HCT116 (cell line): ENCODE results near the gene GMDS. TPM values are rescaled to one million over a fixed set of nuclear protein-coding genes. Genes with fewer than 3 reads are reported as not detected.

Experiments used
- ATAC-seq: fragments of 200-7000 bp; cut with Tn5 transposase; 2 replicates; pipeline ENCODE4 v1.9.1; 2020; ENCODE audit warnings: mild to moderate bottlenecking, moderate library complexity
- BruUV-seq: library from RNA; stranded (reverse); fragments of 400-500 nt; replicated peaks from 2 replicates; lab custom pipeline; 2021; lab: Mats Ljungman, UMichigan
- CTCF ChIA-PET: fragments of 300-600 bp; sonication (Branson Sonifier 250); formaldehyde crosslinking; loops from one replicate; lab custom pipeline; 2021; ENCODE audit warnings: antibody characterized with exemption; lab: Charles Lee
- POLR2A ChIA-PET: fragments of 300-600, 350-600 bp; sonication (Branson Sonifier 250); formaldehyde crosslinking; loops from one replicate; lab custom pipeline; 2021; ENCODE audit warnings: antibody characterized with exemption; lab: Charles Lee
- RAD21 ChIA-PET, 2 experiments: fragments of 300-600 bp; sonication (Branson Sonifier 250); formaldehyde crosslinking; loops; one replicate each; lab custom pipeline; 2023; ENCODE audit warnings: low total read pairs in 2 of 2; ENCODE audit not compliant: uncharacterized antibody in 2 of 2, unreplicated experiment in 2 of 2, low non-redundant PET in 1 of 2; lab: Charles Lee
- DNase-seq: peaks from one replicate; pipeline ENCODE4 v3.0.0-alpha.2; 2010; ENCODE audit warnings: low read depth, low spot score
- H2AFZ ChIP-seq: fragments of 200-600 bp; shearing (Covaris generic), sonication (generic); 2 replicates; pipeline ENCODE4 v1.6.1; 2017; ENCODE audit warnings: low read depth, mixed run types, mixed read lengths, antibody characterized with exemption, low read length; ENCODE audit not compliant: poor library complexity, severe bottlenecking
- H3K27ac ChIP-seq: 2 replicates; pipeline ENCODE4 v1.5.1; 2012; ENCODE audit warnings: low read depth, low read length
- H3K27me3 ChIP-seq: fragments of 200-600 bp; sonication (generic); 2 replicates; pipeline ENCODE4 v1.6.1; 2016; ENCODE audit warnings: mixed run types, low read length, mixed read lengths; ENCODE audit not compliant: insufficient read depth
- H3K36me3 ChIP-seq, 2 experiments: fragments of 200-500 bp in 1 of 2; fragments of 200-600 bp in 1 of 2; sonication (Bioruptor generic) in 1 of 2; sonication (generic) in 1 of 2; 2 replicates each; pipeline versions ENCODE4 v1.5.1 to v1.6.1; 2014 to 2016; ENCODE audit warnings: low read length in 2 of 2, inconsistent platforms in 1 of 2, mixed read lengths in 1 of 2, mixed run types in 1 of 2; ENCODE audit not compliant: insufficient read depth in 2 of 2, control insufficient read depth in 1 of 2
- H3K4me1 ChIP-seq, 2 experiments: fragments of 200-600 bp in 1 of 2; sonication (generic) in 1 of 2; 2 replicates each; pipeline versions ENCODE4 v1.5.1 to v1.6.1; 2012 to 2017; ENCODE audit warnings: low read length in 2 of 2, inconsistent platforms in 1 of 2, mild to moderate bottlenecking in 1 of 2, mixed read lengths in 1 of 2, mixed run types in 1 of 2, moderate library complexity in 1 of 2; ENCODE audit not compliant: insufficient read depth in 2 of 2, control insufficient read depth in 1 of 2
- H3K4me2 ChIP-seq: fragments of 200-600 bp; sonication (generic); 2 replicates; pipeline ENCODE4 v1.6.1; 2017; ENCODE audit warnings: mixed run types, low read length, mixed read lengths
- H3K4me3 ChIP-seq, 2 experiments: fragments of 200-600 bp in 1 of 2; sonication (generic) in 1 of 2; replicated peaks in 1 of 2; 2 replicates each; pipeline ENCODE4 v1.5.1; 2011 to 2016; ENCODE audit warnings: low read length in 2 of 2, control low read depth in 1 of 2, low read depth in 1 of 2, mild to moderate bottlenecking in 1 of 2, mixed read lengths in 1 of 2, mixed run types in 1 of 2
- H3K79me2 ChIP-seq: fragments of 200-600 bp; sonication (generic); 2 replicates; pipeline ENCODE4 v1.6.1; 2017; ENCODE audit warnings: mild to moderate bottlenecking, mixed run types, low read length, moderate library complexity, mixed read lengths; ENCODE audit not compliant: insufficient read depth
- H3K9ac ChIP-seq: fragments of 200-600 bp; sonication (generic); 2 replicates; pipeline ENCODE4 v1.6.1; 2016; ENCODE audit warnings: low read length, mixed read lengths
- H3K9me2 ChIP-seq: fragments of 200-600 bp; sonication (generic), shearing (Covaris generic); 2 replicates; pipeline ENCODE4 v1.6.1; 2017; ENCODE audit warnings: mixed run types, mild to moderate bottlenecking, moderate library complexity; ENCODE audit not compliant: insufficient read depth
- H3K9me3 ChIP-seq, 2 experiments: fragments of 200-500 bp in 1 of 2; fragments of 200-600 bp in 1 of 2; sonication (Bioruptor generic) in 1 of 2; sonication (generic) in 1 of 2; 2 replicates each; pipeline ENCODE4 v1.6.1; 2014 to 2017; ENCODE audit warnings: low read length in 2 of 2, mixed read lengths in 2 of 2, inconsistent platforms in 1 of 2, low read depth in 1 of 2, mild to moderate bottlenecking in 1 of 2, mixed run types in 1 of 2, moderate library complexity in 1 of 2; ENCODE audit not compliant: control insufficient read depth in 1 of 2, insufficient read depth in 1 of 2
- H4K20me1 ChIP-seq: fragments of 200-600 bp; sonication (generic), shearing (Covaris generic); 2 replicates; pipeline ENCODE4 v1.6.1; 2017; ENCODE audit warnings: mixed run types, mild to moderate bottlenecking, moderate library complexity; ENCODE audit not compliant: insufficient read depth
- CEBPB ChIP-seq: IDR thresholded peaks from 2 replicates; pipeline ENCODE4 v1.6.1; 2012; ENCODE audit warnings: low read depth
- FOSL1 ChIP-seq: IDR thresholded peaks from 2 replicates; pipeline ENCODE4 v1.6.1; 2012; ENCODE audit warnings: low read depth
- SP1 ChIP-seq: IDR thresholded peaks from 2 replicates; pipeline ENCODE4 v1.6.1; 2012; ENCODE audit warnings: low read depth
- TCF7L2 ChIP-seq: IDR thresholded peaks from 2 replicates; pipeline ENCODE4 v1.7.0; 2011; ENCODE audit warnings: borderline replicate concordance, inconsistent platforms; ENCODE audit not compliant: insufficient read depth, insufficient read length; ENCODE audit errors: extremely low read depth
- intact Hi-C: fragments of 100-400 bp; cut with micrococcal nuclease; formaldehyde crosslinking; loops from 2 replicates; pipeline ENCODE4 v1.10.0; 2022
- total RNA-seq: library from RNA; stranded (reverse); gene quantifications from one replicate; pipeline ENCODE4 v1.2.1, GENCODE V29; 2021; ENCODE audit not compliant: unreplicated experiment
- TF ChIP-seq, protein P1 (sequence below): IDR thresholded peaks from 2 replicates; pipeline ENCODE4 v1.6.1; 2012; ENCODE audit warnings: low read depth

The GMDS gene
- total RNA-seq, 1 experiment from 2014 or later, result 34.4 TPM

DNA sequence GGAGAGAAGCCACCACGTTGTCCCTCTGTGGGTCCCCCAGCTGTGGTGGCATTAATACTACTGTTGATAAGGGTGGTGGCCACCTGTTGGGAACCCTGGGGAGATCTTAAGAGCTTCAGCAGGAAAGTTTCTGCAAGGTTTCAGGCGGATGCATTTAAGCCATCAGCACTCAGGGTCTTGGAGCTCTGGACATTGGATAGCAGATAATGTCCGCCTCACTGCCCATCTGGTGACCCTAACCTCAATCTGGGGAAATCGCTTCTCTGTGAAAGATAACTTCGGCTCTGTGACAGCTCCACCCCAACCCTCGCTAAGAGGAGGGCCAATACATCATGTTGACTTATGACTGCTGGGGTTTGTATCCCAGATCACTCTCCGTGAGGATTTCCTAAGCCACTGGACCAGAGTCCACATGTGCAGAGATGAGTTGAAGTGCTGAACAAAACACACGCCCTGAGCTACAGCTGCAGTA is 542.8 kb downstream of the GMDS start:
- no peak overlapping the region for H3K4me3 ChIP-seq
- no peak for TF ChIP-seq TCF7L2
- no peak for TF ChIP-seq FOSL1
- no peak for TF ChIP-seq SP1
- TF ChIP-seq, protein P1, sequence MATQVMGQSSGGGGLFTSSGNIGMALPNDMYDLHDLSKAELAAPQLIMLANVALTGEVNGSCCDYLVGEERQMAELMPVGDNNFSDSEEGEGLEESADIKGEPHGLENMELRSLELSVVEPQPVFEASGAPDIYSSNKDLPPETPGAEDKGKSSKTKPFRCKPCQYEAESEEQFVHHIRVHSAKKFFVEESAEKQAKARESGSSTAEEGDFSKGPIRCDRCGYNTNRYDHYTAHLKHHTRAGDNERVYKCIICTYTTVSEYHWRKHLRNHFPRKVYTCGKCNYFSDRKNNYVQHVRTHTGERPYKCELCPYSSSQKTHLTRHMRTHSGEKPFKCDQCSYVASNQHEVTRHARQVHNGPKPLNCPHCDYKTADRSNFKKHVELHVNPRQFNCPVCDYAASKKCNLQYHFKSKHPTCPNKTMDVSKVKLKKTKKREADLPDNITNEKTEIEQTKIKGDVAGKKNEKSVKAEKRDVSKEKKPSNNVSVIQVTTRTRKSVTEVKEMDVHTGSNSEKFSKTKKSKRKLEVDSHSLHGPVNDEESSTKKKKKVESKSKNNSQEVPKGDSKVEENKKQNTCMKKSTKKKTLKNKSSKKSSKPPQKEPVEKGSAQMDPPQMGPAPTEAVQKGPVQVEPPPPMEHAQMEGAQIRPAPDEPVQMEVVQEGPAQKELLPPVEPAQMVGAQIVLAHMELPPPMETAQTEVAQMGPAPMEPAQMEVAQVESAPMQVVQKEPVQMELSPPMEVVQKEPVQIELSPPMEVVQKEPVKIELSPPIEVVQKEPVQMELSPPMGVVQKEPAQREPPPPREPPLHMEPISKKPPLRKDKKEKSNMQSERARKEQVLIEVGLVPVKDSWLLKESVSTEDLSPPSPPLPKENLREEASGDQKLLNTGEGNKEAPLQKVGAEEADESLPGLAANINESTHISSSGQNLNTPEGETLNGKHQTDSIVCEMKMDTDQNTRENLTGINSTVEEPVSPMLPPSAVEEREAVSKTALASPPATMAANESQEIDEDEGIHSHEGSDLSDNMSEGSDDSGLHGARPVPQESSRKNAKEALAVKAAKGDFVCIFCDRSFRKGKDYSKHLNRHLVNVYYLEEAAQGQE, result no peak
- TF ChIP-seq CEBPB, result no peak
- H3K79me2 ChIP-seq, result no peaks in the 10 kb centered on the region
- H3K9ac ChIP-seq, result no peak overlapping the region
- DNase-seq, result no peak
- no peaks in the 10 kb centered on the region for H3K36me3 ChIP-seq
- POLR2A ChIA-PET, result no interaction called here
- ATAC-seq, result no peak
- intact Hi-C loops, result no loop called here
- no peak overlapping the region for H3K4me2 ChIP-seq
- H2AFZ ChIP-seq, result no peak overlapping the region
- BruUV-seq, result no TSS peak
- H4K20me1 ChIP-seq, result no peaks in the 10 kb centered on the region
- H3K27ac ChIP-seq, result no peak overlapping the region
- no peaks in the 10 kb centered on the region for H3K9me2 ChIP-seq
- H3K27me3 ChIP-seq, result no peaks in the 10 kb centered on the region
- H3K9me3 ChIP-seq, result no peaks in the 10 kb centered on the region
- RAD21 ChIA-PET, result no interaction called here
- CTCF ChIA-PET, result interaction anchor here (0.8 kb wide), 1 partner anchor 16 kb away, joined by 3 read pairs; no protein-coding TSS in a partner anchor
- peaks cover 0 to 3% of the 10 kb centered on the region in 2 experiments; a peak in 2 of 4 replicates for H3K4me1 ChIP-seq
